H1 (cell line): ENCODE data around the gene FOXN3. TPM values are rescaled to one million over a fixed set of nuclear protein-coding genes. Genes with fewer than 3 reads are reported as not detected.

Source experiments
- CTCF ChIA-PET: fragments of 300-600 bp; sonication (Branson Sonifier 250); formaldehyde crosslinking; loops from one replicate; lab custom pipeline; 2021; ENCODE audit not compliant: partially characterized antibody; lab: Charles Lee
- POLR2A ChIA-PET: fragments of 300-600 bp; sonication (Branson Sonifier 250); formaldehyde crosslinking; loops from one replicate; lab custom pipeline; 2021; ENCODE audit warnings: inconsistent platforms; ENCODE audit not compliant: partially characterized antibody; lab: Charles Lee
- DNase-seq, 2 experiments: peaks; one replicate each; pipeline versions ENCODE4 v3.0.0 to v3.0.0-alpha.2; 2010 to 2022; ENCODE audit warnings: low spot score in 2 of 2, low read depth in 1 of 2, mixed read lengths in 1 of 2
- FAIRE-seq: peaks from 2 replicates; lab custom pipeline; 2011; peaks lifted over from hg19 to GRCh38; lab: Jason Lieb, UNC
- H2AFZ ChIP-seq: 2 replicates; pipeline ENCODE4 v1.8.1; 2012; ENCODE audit warnings: low read length, inconsistent platforms
- H2AK5ac ChIP-seq: 2 replicates; pipeline ENCODE4 v1.6.1; 2013; ENCODE audit warnings: low read depth, low read length
- H2BK120ac ChIP-seq: replicated peaks from 2 replicates; pipeline ENCODE3; 2013; ENCODE audit warnings: low read depth, low read length, inconsistent platforms
- H2BK12ac ChIP-seq: 2 replicates; pipeline ENCODE4 v1.6.1; 2013; ENCODE audit warnings: low read depth, low read length
- H2BK15ac ChIP-seq: 2 replicates; pipeline ENCODE4 v1.6.1; 2013; ENCODE audit warnings: low read length
- H2BK20ac ChIP-seq: 2 replicates; pipeline ENCODE4 v1.6.1; 2013; ENCODE audit warnings: low read length
- H2BK5ac ChIP-seq: 2 replicates; pipeline ENCODE4 v1.6.1; 2013; ENCODE audit warnings: low read depth, low read length
- H3K14ac ChIP-seq: 2 replicates; pipeline ENCODE4 v1.6.1; 2013; ENCODE audit warnings: inconsistent platforms; ENCODE audit not compliant: insufficient read length
- H3K18ac ChIP-seq: 2 replicates; pipeline ENCODE4 v1.6.1; 2013; ENCODE audit warnings: low read length; ENCODE audit errors: extremely low read depth
- H3K23ac ChIP-seq: 2 replicates; pipeline ENCODE4 v1.6.1; 2013; ENCODE audit warnings: inconsistent platforms; ENCODE audit not compliant: insufficient read length
- H3K23me2 ChIP-seq: 2 replicates; pipeline ENCODE4 v1.6.1; 2013; ENCODE audit warnings: low read depth, low read length
- H3K27ac ChIP-seq: 2 replicates; pipeline ENCODE4 v1.6.1; 2011; ENCODE audit warnings: low read depth, low read length, inconsistent platforms
- H3K27me3 ChIP-seq, 4 experiments: replicated peaks in 1 of 4; 1 replicate in 1 of 4; 2 replicates in 3 of 4; pipeline versions ENCODE4 v1.6.1 to v1.8.1; 2011 to 2013; ENCODE audit warnings: low read length in 3 of 4, mild to moderate bottlenecking in 3 of 4, inconsistent platforms in 2 of 4, mixed read lengths in 2 of 4, moderate library complexity in 1 of 4; ENCODE audit not compliant: control insufficient read depth in 3 of 4, insufficient read depth in 3 of 4; ENCODE audit errors: extremely low read depth in 1 of 4
- H3K36me3 ChIP-seq, 4 experiments: 2 replicates each; pipeline versions ENCODE4 v1.6.1 to v1.8.1; 2011 to 2013; ENCODE audit warnings: mild to moderate bottlenecking in 4 of 4, low read length in 3 of 4, moderate library complexity in 2 of 4, control low read depth in 1 of 4, inconsistent platforms in 1 of 4; ENCODE audit not compliant: insufficient read depth in 4 of 4, control insufficient read depth in 2 of 4
- H3K4ac ChIP-seq: replicated peaks from 2 replicates; pipeline ENCODE3; 2013; ENCODE audit warnings: low read length, low read depth, mixed read lengths, inconsistent platforms; ENCODE audit not compliant: insufficient read length
- H3K4me1 ChIP-seq, 4 experiments: replicated peaks in 1 of 4; 1 replicate in 1 of 4; 2 replicates in 3 of 4; pipeline versions ENCODE4 v1.6.1 to v1.8.1; 2011 to 2013; ENCODE audit warnings: low read length in 3 of 4, inconsistent platforms in 2 of 4, mixed read lengths in 1 of 4; ENCODE audit not compliant: insufficient read depth in 4 of 4, control insufficient read depth in 3 of 4
- H3K4me2 ChIP-seq, 2 experiments: 2 replicates each; pipeline versions ENCODE4 v1.6.1 to v1.8.1; 2011 to 2013; ENCODE audit warnings: low read depth in 2 of 2, low read length in 2 of 2, control low read depth in 1 of 2, inconsistent platforms in 1 of 2, mild to moderate bottlenecking in 1 of 2; ENCODE audit not compliant: insufficient read depth in 1 of 2
- H3K4me3 ChIP-seq, 4 experiments: fragments of 200-600, 300-600 bp in 1 of 4; sonication (generic), shearing (Covaris generic), sonication (Bioruptor Twin) in 1 of 4; 2 replicates each; pipeline versions ENCODE4 v1.5.1 to v1.8.1; 2011 to 2016; ENCODE audit warnings: low read length in 4 of 4, low read depth in 3 of 4, control low read depth in 2 of 4, inconsistent platforms in 2 of 4, mild to moderate bottlenecking in 2 of 4, mixed read lengths in 1 of 4, moderate library complexity in 1 of 4; ENCODE audit not compliant: insufficient read depth in 2 of 4; ENCODE audit errors: extremely low read depth in 1 of 4
- H3K56ac ChIP-seq: replicated peaks from 2 replicates; pipeline ENCODE3; 2013; ENCODE audit warnings: low read depth, mild to moderate bottlenecking, mixed read lengths, low read length, inconsistent platforms; ENCODE audit not compliant: insufficient read length
- H3K79me1 ChIP-seq: 2 replicates; pipeline ENCODE4 v1.6.1; 2013; ENCODE audit warnings: low read depth, low read length, control low read depth
- H3K79me2 ChIP-seq, 2 experiments: 2 replicates each; pipeline versions ENCODE4 v1.6.1 to v1.8.1; 2012 to 2013; ENCODE audit warnings: low read length in 2 of 2, mild to moderate bottlenecking in 2 of 2, inconsistent platforms in 1 of 2; ENCODE audit not compliant: insufficient read depth in 2 of 2, control insufficient read depth in 1 of 2
- H3K9ac ChIP-seq, 4 experiments: replicated peaks in 1 of 4; 1 replicate in 1 of 4; 2 replicates in 3 of 4; pipeline versions ENCODE4 v1.6.1 to v1.8.1; 2011 to 2013; ENCODE audit warnings: low read depth in 3 of 4, low read length in 3 of 4, control low read depth in 2 of 4, mild to moderate bottlenecking in 2 of 4, moderate library complexity in 2 of 4, inconsistent platforms in 1 of 4; ENCODE audit errors: extremely low read depth in 1 of 4
- H3K9me3 ChIP-seq, 2 experiments: 2 replicates each; pipeline versions ENCODE4 v1.6.1 to v1.8.1; 2012 to 2013; ENCODE audit warnings: mild to moderate bottlenecking in 2 of 2, moderate library complexity in 2 of 2, control low read depth in 1 of 2, inconsistent platforms in 1 of 2, low read depth in 1 of 2, low read length in 1 of 2, mixed read lengths in 1 of 2; ENCODE audit not compliant: insufficient read depth in 2 of 2
- H4K20me1 ChIP-seq, 2 experiments: replicated peaks in 1 of 2; 2 replicates each; pipeline versions ENCODE3 to v1.8.1; 2011 to 2013; ENCODE audit warnings: inconsistent platforms in 2 of 2, low read length in 2 of 2, mild to moderate bottlenecking in 1 of 2; ENCODE audit not compliant: insufficient read depth in 2 of 2, control insufficient read depth in 1 of 2
- H4K5ac ChIP-seq: 2 replicates; pipeline ENCODE4 v1.6.1; 2013; ENCODE audit warnings: low read length, low read depth, mixed read lengths, inconsistent platforms; ENCODE audit not compliant: insufficient read length
- H4K8ac ChIP-seq: 2 replicates; pipeline ENCODE4 v1.8.0; 2013; ENCODE audit warnings: mild to moderate bottlenecking, moderate library complexity, low read length, inconsistent platforms; ENCODE audit not compliant: insufficient read depth; ENCODE audit errors: extremely low read depth
- H4K91ac ChIP-seq: replicated peaks from 2 replicates; pipeline ENCODE3; 2013; ENCODE audit warnings: low read length, mixed read lengths, inconsistent platforms; ENCODE audit not compliant: insufficient read length
- BCL11A ChIP-seq, 2 experiments: IDR thresholded peaks; one replicate each; pipeline ENCODE4 v1.6.1; 2011; ENCODE audit warnings: low read depth in 2 of 2, low read length in 2 of 2, mild to moderate bottlenecking in 2 of 2
- CBX8 ChIP-seq: fragments of 300-800, 300-1000 bp; sonication (generic); IDR thresholded peaks from 2 replicates; pipeline ENCODE4 v1.7.1; 2016; ENCODE audit warnings: low read depth, low read length, borderline replicate concordance
- CTBP2 ChIP-seq: IDR thresholded peaks from 2 replicates; pipeline ENCODE4 v1.7.0; 2011; ENCODE audit warnings: borderline replicate concordance, mild to moderate bottlenecking, moderate library complexity, mixed read lengths, low read length; ENCODE audit not compliant: insufficient read depth, insufficient read length
- RBBP5 ChIP-seq: IDR thresholded peaks from 2 replicates; pipeline ENCODE4 v1.7.1; 2012; ENCODE audit warnings: low read depth, mild to moderate bottlenecking, inconsistent platforms, low read length, moderate library complexity, borderline replicate concordance
- RFX5 ChIP-seq: IDR thresholded peaks from 2 replicates; pipeline ENCODE4 v1.6.1; 2011; ENCODE audit warnings: low read depth, low read length, improper control_type of control experiment, borderline replicate concordance
- SIN3A ChIP-seq, 2 experiments: IDR thresholded peaks in 1 of 2; conservative IDR thresholded peaks in 1 of 2; 2 replicates each; pipeline ENCODE4 v1.6.1; 2011 to 2012; ENCODE audit warnings: low read length in 2 of 2, improper control_type of control experiment in 1 of 2, low read depth in 1 of 2, mild to moderate bottlenecking in 1 of 2
- SIRT6 ChIP-seq: IDR thresholded peaks from one replicate; pipeline ENCODE4 v1.7.1; 2012; ENCODE audit warnings: low read length, inconsistent platforms
- SP1 ChIP-seq: IDR thresholded peaks from 2 replicates; pipeline ENCODE4 v1.6.1; 2011; ENCODE audit warnings: low read depth, low read length
- WGBS, 2 experiments: shearing (Covaris generic) in 1 of 2; methylation state at CpG; one replicate each; pipeline versions ENCODE4 v1.1.6 to v1.1.7; 2013 to 2015; ENCODE audit warnings: low lambda C conversion rate in 2 of 2, mixed read lengths in 2 of 2, inconsistent platforms in 1 of 2, low coverage in 1 of 2, missing lambda C conversion rate in 1 of 2; ENCODE audit not compliant: insufficient replicate concordance in 2 of 2, insufficient coverage in 1 of 2, insufficient read length in 1 of 2; ENCODE audit errors: extremely low coverage in 1 of 2, missing lambda C conversion rate in 1 of 2; 5-methylcytosine and 5-hydroxymethylcytosine counted together
- polyA plus RNA-seq, 7 experiments: library from polyadenylated mRNA; depleted of rRNA in 3 of 7; stranded (reverse) in 5 of 7; unstranded in 2 of 7; fragments of >200 nt in 5 of 7; fragments of 200-250 nt in 2 of 7; gene quantifications; 1 replicate in 5 of 7; 2 replicates in 1 of 7; 4 replicates in 1 of 7; pipeline versions ENCODE4 v1.2.1 to v1.2.3, GENCODE V29; 2011 to 2013; ENCODE audit warnings: missing spikeins in 2 of 7, mixed read lengths in 2 of 7
- total RNA-seq: library from RNA; stranded (reverse); fragmentation: NEBNext Ultra II Directional; extraction: Animal tissue kit (Norgen Biotek cat#: 25700); gene quantifications from 2 replicates; pipeline ENCODE4 v1.2.1, GENCODE V29; 2021

The FOXN3 gene
- total and polyA plus RNA-seq, 2 of the 8 experiments (the other 6 are each of a cell fraction or from before 2014, with no cell fraction given) = 52.6 to 178 TPM

DNA sequence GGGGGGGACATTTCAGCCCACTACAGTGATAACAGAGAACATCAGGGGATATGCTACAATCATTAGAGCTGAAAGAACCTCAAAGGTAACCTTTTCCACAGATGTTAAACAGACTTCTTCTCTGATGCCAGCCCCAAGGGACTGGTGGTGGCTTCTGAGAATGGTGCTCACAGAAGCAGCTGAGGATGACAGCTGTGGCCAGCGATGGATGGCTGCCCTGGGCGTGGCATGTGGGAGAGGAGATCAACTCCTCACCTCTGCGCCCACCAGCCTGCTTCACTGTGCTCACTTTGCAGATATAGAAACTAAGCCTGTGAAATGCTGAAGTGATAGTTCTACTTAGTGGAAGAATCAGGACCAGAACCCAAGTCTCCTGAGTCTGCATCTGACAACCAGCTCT, 33.0 kb downstream of the FOXN3 start:
- Histone ChIP-seq H4K91ac (no peak overlapping the region), H3K9me3 (peaks cover 0 to 4% of the 10 kb centered on the region in 2 experiments; a peak in 2 of 4 replicates), H3K79me1 (peaks cover 22% of the 10 kb centered on the region), H3K79me2 (peaks cover 31 to 100% of the 10 kb centered on the region in 2 experiments), H3K27me3 (no peaks in the 10 kb centered on the region), H3K23me2 (no peaks in the 10 kb centered on the region), H2BK5ac (no peak overlapping the region), H3K36me3 (no peaks in the 10 kb centered on the region; a peak in 1 of 8 replicates), H3K56ac (no peak overlapping the region), H3K4me1 (peaks cover 2 to 12% (median 8%) of the 10 kb centered on the region in 4 experiments), H3K9ac (no peak overlapping the region), H3K4ac (no peak overlapping the region), H4K8ac (no peak overlapping the region), H4K20me1 (peaks cover 26 to 37% of the 10 kb centered on the region in 2 experiments), H3K4me3 (no peak overlapping the region), H2BK15ac (no peak overlapping the region), H3K18ac (no peak overlapping the region), H4K5ac (no peak overlapping the region), H2AK5ac (no peak overlapping the region), H3K14ac (no peak overlapping the region), H2BK12ac (no peak overlapping the region), H2AFZ (no peak overlapping the region), H2BK20ac (no peak overlapping the region), H2BK120ac (no peak overlapping the region), H3K4me2 (no peak overlapping the region), H3K27ac (no peak overlapping the region), H3K23ac (no peak overlapping the region)
- no peak for FAIRE-seq
- POLR2A ChIA-PET = interaction anchor here (1.9 kb wide), 1 partner anchor 12 kb away, joined by 8 read pairs; no protein-coding TSS in a partner anchor
- 97% methylated on average over 3 of the region's 3 CpGs; no CpG with 5 or more reads in 1 of the 2 experiments for WGBS, 2 experiments
- CTCF ChIA-PET = interaction anchor here (0.9 to 1.2 kb wide), 2 partner anchors 67 to 76 kb away, joined by 3 read pairs; no protein-coding TSS in a partner anchor
- no peak for DNase-seq
- TF ChIP-seq SIN3A (conservative IDR thresholded peaks at IDR 0.05 in 1 of 2, IDR thresholded peaks at IDR 0.05 in 1 of 2; ENCODE audit: low read depth in 1 of 2, low read length in 2 of 2) (no peak), BCL11A (IDR thresholded peaks at IDR 0.05; ENCODE audit: low read depth in 2 of 2, low read length in 2 of 2) (no peak), SP1 (no peak), RFX5 (no peak), CBX8 (no peak), SIRT6 (no peak), RBBP5 (no peak), CTBP2 (no peak)
